Stimulated activated CD4-positive, alpha-beta T cell treated with anti-CD3 and anti-CD28 coated beads, TNF-alpha, amount 100 ng/mL, for 48 hours (primary cell): ENCODE measurements around the gene PIGC.
"Not testable (repeated sequence)": the region's sequence is repeated elsewhere in the genome, so short reads cannot be mapped to it uniquely, and the experiment has no call there.

Experiments
- DNase-seq, 3 donors: peaks; one replicate each; pipeline ENCODE4 v3.0.0-alpha.2; 2020; ENCODE audit warnings: low read depth in 3 of 3

Gene PIGC

DNA sequence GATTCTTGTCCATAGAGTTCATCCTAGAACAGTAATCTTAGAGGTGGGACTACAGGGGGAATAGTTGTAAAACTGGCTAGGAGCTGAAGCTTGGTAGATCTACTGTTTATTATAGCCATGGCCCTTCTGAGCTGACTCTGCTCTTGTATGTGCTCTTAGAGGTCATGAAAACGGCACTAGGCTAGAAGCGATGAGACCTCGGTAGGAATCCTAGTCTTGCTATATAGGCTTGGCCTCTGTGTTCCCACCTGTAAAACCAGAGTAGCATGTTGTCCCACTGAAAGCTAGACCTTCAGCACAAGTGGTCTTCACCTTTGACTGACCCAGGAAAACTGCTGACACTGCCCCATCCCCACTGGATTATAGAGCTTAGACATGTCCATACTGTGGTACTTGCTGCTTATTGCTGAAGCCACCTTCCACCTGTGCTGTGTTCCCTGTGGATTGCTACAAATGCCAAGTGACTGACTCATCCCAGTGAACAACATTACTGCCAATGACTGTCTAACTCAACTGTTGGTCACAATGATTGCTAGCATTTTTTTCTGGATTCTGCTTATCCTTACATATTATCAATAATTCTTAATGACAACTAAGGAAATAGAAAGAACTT, 23.0 kb upstream of the PIGC start:
- no peak for DNase-seq

DNA sequence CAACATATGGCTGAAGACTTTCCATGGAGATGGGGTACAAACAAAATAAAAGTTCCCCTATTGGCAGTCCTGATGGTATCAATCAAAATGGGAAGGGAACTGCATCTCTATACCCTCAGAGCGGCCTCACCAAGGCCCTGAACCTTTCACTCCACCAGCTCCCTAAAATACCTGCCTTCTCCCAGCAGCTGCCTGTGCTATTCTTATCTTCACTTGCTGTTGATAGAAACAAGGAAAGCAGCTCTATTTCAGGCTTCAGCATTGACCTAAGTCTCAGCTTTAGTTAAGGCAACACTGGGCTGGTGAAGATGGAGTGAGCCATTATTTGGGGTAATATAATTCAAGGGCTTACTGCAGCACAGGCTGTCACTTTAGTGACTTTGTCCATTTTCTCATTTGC, 21.7 kb upstream of the PIGC start:
- no peak for DNase-seq

DNA sequence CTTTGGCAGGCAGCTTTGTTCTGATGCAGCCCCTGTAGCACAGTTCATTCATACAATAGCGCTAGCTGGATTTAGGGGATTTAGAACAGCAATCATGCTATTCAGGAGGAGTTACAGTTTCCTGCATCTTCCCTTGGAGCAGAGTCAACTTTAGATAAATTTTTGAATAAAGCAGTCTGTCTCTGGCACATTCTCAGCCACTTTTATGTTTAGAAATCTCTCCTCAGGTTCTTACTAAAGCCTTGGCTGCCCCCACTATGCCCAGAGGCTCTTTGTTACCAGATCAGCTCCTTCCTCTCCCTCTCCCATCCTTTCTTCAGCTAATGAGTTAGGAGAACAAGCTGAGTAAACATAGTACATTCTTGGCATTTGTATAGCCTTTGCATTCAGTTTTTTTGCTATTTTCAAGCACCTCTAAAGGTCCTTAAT, 17.0 kb upstream of the PIGC start:
- DNase-seq = no peak

DNA sequence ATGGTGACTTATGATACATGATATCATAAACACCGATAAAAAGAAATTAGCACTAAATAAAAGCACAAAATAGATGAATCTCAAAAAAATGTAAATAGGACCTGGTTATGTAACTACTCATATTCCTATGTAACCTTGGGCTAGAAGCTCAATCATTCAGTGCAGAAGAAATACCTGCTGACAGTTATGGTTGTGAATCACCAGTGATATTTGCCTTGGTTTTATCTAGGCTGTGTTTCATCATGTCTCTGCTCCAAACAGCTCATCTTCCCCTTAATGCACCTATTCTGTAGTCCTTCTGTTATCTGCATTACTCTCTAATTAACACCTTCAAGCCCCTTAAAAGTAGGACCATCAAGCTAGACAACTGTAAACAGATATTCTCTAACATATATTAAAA, 16.3 kb upstream of the PIGC start:
- DNase-seq = no peak

DNA sequence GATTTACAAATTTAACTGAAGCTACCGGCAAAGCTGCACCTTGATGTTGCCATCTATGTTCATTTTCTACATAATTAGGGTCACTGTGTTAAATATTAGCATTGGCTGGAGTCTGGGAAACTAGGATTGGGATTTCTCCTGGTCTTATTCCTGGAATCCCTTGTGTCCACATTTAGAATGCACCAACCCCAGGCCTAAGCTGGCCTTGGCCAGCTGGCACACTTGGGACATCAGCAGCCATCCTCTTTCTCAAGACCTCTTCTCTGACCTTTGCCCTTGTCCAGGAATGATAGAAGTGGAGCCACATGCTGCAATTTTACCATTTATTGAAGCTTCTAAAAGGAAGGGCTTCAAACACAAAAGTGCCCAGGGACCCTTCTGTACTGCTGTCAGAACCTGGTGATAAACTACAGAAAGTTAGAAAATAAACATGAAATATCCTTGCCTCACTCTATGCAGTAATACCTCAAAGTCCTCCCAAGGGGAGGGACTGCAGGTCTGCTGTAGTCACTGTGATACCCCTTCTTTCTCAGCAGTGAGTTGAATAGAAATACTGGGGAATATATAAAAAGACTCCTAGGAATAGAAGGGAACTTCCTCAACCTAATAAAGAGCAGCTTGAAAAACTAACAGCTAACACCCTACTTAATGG, 13.7 kb upstream of the PIGC start:
- DNase-seq = no peak

DNA sequence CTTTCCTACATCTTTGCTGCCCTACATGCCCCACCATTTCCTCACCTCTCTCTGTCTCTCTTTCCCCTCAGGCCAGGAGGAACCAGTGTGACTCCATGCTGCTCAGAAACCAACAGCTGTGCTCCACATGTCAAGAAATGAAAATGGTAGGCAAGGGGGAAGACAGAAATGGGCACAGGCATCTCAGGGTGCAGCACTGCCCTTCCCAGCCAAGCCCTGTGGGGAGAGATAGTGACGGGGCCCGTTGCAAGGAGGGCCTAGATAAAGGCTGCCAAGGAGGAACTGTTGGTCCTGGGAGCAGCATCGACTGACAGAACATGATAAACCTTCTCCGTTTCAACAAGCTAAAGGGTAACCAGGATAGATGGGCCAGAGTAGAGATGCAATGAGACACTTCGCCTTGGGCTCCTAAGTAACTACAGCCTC, 12.5 kb upstream of the PIGC start:
- no peak for DNase-seq

DNA sequence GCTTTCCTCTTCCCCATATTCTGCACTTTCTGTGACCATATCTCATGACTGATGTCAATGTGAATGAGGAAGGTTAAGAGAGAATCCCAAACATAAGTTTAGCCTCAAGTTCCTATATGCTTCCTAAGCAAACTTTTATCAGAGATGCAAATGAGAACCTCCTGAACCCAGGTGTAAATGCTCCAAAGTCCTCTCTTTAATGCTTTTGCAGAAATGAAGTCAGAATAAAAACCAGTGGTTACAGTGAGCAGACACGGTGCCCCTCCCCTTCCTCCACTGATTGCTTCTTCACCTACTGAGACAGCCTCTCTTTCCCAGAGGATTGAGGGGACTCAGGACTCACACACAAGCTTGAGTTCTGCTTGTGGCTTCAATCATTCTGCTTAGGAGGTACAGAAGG, 11.6 kb upstream of the PIGC start:
- no peak for DNase-seq

DNA sequence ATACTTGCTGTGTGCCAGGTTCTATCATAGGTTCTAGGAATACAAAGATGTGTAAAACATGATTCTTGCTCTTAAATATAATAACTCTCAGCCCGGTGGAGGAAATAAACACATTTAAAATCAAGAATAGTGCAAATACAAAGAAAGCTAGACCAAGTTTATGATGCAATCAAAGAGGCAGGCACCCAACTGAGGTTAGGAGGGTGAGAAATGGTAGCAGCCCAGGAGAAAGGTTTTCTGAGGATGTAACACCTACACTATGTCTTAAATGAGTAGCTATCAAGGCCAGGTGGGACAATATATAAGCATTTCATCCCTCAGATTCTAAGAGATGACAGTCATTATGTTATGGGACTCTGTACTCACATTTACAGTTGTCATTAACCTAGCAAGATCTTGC, 9.7 kb upstream of the PIGC start:
- no peak for DNase-seq

DNA sequence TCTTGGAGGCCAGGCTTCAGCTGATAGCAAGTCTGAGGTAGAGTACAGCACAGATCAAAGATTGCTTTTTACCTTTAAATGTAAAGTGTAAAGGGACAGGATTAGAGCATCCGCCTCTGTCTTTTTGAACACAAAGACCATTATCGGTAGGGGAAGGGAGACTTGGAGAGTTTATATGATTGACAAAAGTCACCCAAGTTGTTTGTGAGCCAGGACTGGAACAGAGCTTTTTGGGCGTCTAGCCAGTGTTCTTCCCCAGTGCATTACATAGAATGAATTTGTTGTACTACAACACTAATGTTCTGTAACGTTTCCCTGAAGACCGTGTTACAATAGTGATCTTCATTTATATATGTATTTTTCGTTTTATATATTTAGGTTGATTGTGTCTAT, 9.3 kb upstream of the PIGC start:
- DNase-seq = no peak

DNA sequence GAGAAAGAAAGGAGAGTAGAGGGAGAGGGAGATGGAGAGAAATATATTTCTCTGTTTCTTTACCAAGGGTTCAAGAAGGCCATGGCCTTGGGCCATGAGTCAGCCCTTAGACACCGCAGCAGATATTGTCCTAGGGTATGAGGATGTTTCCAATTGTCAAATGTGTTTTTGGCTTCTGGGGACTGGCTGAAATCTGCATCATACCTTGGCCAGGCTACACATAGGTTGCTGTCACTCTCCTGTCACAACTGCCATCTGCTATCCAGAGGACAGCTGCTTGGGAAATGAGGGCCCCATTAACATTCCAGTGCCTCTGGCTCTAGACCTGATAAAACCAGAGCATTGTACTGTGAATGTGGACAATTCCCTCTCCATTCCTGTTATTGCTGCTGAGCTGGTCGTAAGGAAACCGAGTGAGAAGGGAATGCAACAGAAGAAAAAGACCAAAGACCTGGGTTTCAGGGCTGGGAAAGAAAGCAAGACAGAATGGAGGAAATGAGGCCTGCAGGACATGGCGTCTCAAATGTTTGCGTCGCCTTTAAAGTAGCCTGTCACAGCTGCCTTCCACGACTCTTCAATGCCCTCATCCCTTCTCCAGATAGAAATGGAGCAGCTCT, 8.8 kb upstream of the PIGC start:
- DNase-seq = no peak

DNA sequence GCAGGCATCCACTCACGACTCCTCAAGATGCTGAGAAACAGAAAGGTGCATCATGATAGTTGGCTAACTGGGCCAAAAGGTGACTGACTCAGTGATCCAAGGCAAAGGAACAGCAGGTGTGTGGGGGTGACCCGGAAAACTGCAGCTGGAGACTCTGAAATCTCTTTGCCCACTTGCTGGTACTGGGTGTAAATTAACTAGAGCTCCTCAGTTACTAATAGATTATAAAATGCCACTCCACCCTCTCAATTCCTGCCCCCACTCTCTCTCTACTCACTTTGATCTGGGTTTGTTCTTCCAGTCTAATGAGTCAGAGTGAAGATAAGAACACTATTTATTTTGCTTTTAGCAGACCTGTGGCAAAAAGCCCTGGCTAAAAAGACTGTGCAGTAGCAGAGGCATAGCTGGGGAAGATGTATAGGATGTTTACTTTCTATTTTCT, 7.2 kb upstream of the PIGC start:
- DNase-seq = no peak

DNA sequence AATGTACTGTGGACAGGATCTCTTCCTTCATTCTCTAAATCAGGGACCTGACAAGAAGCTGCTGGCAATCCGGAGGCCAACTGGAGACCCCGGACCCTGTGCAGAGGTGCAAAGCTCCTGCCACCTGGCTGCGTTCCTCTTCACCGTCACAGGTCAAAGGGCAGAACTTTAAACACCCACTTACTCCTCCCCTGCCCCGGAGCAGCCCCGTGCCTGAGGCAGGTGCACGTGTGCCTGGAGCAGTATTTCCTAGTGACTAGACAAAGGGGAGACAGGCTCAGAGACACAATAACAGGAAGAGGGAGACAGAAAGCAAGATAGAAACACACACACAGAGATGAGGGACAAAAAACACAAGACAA, 6.6 kb upstream of the PIGC start:
- DNase-seq = no peak

DNA sequence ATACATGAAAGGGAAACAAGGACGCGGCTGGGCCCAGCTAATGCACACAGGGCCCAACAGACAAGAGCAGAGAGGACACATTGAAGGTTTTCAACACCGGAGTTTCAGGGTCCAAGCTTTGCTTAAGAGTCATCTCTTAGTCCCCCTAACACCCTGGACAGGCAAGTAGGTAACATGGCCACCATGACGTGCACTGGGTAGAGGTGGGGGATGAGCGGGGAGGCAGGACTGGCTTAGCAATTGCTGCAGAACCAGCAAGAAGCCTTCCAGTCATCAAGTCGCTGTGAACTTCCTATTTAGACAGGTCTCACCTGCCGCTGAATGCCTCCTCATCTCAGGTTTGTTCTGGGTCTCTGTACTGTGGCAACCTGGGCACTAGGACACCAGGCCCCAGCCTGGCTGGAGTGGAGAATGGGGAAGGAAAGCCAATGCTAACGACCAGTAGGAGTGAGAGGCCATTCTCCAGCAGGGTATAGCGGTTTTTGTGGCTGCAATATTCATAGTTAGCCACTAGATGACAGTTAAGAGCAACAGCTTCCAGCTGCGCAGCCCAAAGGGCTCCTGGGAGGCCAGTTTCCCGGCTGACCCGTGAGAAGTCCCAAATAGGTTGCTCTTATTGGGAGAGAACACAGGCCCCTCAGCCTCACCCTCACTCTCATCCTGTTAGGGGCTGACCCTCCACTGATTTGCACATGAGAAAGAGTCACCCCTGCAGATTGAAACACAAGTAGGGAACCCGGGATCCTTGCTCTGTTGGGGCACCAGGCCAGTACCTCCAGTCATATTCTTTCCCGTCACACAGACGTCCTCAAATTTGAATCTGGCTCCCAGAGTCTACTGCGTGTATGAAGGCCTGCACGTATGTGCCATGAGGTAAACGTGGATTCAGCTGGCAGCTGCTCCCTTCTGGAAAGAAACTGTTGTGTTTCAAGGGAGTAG, 6.0 kb upstream of the PIGC start:
- no peak for DNase-seq

DNA sequence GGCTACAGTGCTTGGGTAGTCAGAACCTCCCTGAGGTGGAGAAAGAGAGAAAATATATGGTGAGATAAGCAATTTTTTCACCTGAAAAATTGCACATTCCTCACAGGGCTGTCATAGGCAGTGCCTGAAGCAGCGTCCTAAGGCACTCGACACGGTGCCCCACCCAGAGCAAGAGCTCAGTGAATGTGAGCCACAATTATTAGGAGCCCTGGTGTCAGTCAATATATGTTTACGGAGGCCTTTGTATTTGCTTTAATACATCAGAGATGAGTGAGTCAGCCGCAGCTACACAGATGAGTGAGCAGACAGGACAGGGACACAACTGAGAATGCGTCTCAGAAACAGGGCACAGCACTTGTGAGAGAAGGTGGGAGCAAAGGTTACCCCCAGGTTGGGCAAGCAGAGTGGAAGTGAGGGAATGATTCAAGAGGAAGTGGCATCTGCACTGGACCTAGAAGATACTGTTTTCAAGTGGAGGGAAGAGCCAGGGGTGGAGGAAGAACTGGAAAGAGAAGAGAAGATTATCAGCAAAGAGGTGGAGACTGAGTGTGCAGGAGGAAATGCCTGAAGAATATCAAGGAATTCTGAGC, 5.2 kb upstream of the PIGC start:
- DNase-seq = no peak

DNA sequence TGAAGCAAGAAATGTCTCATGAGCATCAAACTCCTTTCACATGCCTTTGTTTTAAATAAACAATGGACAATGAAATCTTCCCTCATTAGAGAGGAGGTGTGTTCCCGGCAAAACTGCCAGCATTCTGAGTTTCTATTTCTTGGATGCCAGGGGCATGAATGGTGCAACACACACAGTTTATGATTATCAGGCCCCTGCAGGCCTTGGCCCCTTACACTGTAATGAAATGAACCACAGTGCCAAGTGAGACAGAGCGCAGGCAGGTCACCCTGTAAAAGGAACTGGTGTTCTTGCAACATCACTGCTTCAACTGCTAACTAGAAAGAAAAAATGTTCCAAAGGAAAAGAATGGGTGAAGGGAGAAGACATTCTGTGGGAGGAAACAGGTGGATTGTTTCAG, 3.8 kb upstream of the PIGC start:
- no peak for DNase-seq

DNA sequence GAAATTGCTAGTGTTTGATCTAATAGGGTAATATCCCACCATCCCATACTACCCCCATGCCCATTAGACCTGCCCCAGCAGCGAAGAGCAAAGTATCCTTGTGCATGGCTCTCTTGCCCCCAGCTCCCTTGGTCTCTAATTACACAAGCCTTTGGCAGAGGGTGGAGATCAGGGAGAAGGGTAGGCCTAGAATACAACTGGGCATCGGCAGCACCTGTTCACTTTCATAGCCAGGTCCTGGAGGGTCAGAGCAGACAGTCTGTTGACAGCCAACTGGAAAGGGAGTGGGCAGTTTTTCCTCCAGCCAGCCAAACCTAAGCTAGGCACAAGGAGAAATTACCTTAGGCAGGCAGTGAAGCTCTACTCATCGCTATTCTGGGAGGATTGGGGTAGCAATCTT, 2.7 kb upstream of the PIGC start:
- no peak for DNase-seq

DNA sequence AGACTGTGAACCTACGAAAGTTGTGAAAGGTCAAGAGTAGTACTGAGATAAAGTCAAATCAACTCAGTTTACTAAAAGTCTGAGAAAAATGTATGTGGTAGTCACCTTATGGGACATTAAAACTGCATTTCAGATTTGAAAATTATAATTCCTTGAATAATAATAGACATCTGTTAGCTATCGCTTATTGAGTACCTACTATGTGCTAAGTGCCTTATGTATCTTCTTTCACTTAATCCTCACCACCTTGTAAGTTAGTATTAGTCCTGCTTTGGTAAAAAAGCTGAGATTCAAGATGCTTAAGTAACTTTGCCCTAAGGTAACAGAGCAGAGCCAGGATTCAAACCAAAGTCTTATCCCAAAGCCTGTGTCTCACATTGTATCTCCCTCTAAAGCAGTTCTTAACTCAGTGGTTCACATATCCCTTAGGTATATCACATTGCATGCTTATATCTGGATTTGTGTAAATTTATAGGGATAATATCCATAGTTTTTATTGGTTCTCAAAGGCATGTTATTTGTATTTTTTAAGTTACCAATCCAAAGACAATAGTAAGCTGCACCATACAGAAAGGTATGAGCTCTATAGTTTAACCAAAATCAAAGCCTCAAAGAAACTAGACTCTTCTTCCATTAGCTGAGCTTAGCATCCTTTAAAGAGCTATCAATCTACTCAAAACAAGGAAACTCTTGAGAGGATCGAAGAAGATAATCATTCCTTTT, 865 bp downstream of the PIGC start:
- no peak for DNase-seq

DNA sequence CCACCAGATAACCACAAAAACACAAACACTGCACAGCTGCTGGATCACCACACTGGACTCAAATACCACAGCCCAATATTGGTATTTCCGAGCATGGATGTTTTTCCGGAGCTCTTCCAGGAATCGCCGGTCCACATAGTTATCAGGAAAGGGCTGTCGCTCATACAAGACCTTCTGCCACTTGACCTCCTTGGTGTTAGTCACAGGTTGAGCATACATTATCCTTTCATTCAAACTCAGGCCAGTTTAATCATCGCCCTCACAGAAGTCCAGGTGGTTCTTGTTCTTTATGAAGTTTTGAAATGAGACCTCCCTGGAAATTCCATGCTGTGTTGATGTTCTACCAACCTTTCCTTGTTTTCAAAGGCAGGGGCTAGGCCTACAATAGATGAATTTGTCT, 1.5 kb downstream of the PIGC start:
- no peak for DNase-seq

DNA sequence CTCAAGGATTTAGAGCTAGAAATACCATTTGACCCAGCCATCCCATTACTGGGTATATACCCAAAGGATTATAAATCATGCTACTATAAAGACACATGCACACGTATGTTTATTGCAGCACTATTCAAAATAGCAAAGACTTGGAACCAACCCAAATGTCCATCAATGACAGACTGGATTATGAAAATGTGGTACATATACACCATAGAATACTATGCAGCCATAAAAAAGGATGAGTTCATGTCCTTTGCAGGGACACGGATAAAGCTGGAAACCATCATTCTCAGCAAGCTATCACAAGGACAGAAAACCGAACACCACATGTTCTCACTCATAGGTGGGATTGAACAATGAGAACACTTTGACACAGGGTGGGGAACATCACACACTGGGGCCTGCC, 6.7 kb downstream of the PIGC start:
- not testable (repeated sequence) for DNase-seq

DNA sequence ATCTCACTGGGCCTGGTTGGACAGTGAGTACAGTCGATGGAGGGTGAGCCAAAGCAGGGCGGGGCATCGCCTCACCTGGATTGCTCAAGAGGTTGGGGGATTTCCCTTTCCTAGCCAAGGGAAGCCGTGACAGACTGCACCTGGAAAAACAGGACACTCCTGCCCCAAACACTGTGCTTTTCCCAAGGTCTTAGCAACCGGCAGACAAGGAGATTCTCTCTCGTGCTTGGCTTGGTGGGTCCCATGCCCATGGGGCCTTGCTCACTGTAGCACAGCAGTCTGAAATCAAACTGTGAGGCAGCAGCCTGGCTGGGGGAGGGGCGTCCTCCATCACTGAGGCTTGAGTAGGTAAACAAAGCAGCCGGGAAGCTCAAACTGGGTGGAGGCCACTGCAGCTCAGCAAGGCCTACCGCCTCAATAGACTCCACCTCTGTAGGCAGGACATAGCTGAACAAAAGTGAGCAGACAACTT, 12.1 kb downstream of the PIGC start:
- DNase-seq = no peak

DNA sequence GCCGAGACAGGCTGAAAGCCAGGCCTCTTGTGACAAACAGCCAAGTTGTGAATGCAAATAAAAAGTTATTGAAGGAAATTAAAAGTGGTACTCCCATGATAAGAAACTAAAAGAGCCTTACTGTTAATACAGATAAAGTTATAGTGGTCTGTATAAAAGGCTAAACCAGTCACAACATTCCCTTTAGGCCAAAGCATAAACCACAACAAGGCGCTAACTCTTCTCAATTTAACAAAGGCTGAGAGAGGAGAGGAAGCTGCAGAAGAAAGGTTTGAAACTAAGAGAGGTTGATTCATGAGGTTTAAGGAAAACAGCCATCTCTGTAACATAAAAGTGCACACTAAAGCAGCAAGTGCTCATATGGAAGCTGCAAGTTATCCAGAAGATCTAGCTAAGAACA, 12.7 kb downstream of the PIGC start:
- DNase-seq = no peak
